Renal pelvis (tissue), 4 donors: ENCODE data around the gene ATP10A. TPM values are rescaled to one million over a fixed set of nuclear protein-coding genes. Genes with fewer than 3 reads are reported as not detected.
"Not testable (repeated sequence)": the region's sequence is repeated elsewhere in the genome, so short reads cannot be mapped to it uniquely, and the experiment has no call there.

Experiments
- DNase-seq: peaks from one replicate; pipeline ENCODE4 v3.0.0-alpha.2; 2013
- polyA plus RNA-seq, 3 donors: library from polyadenylated mRNA; unstranded; fragments of 120-200 nt; gene quantifications; one replicate each; pipeline ENCODE4 v1.2.1, GENCODE V29; 2013; ENCODE audit not compliant: insufficient read length in 3 of 3

ATP10A gene
- polyA plus RNA-seq, 3 donors: 3.1 to 4.6 (median 3.4) TPM

DNA sequence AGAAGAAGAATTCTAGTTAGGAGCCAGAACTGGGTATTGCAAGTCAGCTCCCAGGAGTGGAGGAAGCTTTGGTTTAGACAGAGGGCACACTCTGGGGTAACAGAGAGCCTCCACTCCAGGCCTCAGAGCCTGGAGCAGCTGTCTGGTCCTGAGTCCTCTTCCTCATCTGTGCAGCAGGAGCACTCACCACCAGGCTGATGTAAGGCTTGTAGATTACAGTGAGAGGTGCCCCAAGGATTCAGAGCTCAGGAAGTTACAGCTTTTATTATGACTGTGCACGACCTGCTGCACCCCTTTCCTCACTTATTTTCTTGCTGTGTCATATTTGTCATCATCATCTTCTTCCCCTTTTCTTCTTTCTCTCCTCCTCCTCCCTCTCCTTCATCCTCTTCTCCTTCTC lies 210.4 kb downstream of the ATP10A start:
- DNase-seq: no peak

DNA sequence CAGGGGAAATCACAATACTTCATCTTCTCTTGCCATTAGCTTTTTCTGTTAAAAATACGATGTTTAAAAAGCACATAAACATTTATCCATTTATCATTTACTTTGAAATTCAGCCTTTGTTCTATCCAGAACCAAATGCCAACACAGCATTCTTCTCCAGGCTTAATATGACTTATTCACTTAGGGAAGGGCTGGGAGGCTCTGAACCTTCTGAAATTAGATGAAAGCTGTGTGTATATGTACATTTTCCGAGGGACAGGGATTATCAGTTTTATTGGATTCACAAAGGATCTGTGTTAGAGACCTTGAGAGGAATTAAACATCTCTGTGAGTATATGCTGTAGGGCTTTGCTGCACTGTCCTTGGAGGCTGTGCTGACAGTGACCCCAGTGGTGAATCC lies 213.7 kb downstream of the ATP10A start:
- DNase-seq: no peak

DNA sequence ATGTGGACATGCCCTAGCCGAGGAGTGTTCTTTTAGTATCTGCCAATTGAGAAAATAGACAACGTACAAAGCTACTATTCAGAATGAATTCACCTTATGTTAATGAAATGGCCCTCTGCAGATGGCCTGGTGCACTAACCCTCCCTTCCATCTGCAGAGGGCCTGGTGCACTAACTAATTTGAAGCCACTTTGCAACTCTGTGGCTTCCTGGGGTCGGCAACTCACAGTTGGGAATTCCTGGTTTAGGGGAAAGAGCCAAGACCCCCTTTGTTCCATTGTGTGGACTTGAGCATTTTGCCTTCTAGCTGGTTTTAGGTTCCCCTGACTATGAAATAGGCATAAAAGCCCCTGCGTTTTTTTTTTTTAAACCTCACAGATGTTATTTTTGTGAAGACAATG lies 220.0 kb downstream of the ATP10A start:
- no peak for DNase-seq

DNA sequence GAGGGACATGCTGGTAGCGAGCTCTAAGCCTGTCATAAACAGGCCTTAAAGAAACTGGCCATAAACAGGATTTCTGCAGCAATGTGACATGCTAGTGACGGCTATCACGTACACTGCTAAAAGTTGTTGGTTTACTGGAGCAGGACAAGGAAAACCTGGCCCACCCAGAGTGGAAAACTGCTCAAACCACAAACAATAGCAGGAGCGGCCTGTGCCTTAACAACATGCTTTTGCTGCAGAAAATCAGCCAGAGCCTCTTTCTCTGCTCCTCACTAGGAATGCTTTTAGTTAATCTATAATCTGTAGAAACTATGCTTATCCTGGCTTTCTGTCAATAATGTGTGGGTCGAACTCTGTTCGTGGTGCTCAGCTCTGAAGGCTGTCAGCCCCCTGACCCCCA lies 221.4 kb downstream of the ATP10A start:
- DNase-seq: no peak

DNA sequence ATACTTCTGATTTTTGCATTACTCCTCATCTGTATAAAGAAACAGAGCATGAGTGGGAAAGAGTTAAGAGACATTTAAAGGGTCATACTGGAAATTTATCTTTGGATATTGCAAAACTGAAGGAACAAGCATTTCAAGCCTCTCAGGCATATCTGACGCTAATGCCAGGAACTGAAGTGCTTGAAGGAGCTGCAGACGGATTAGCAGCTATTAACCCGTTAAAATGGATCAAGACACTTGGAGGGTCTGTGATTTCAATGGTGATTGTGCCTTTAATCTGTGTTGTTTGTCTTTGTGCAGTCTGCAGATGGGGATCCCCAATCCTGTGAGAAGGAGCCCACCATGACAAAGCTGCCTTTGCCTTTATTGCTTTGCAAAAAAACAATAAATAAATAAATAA lies 221.8 kb downstream of the ATP10A start:
- no peak for DNase-seq

DNA sequence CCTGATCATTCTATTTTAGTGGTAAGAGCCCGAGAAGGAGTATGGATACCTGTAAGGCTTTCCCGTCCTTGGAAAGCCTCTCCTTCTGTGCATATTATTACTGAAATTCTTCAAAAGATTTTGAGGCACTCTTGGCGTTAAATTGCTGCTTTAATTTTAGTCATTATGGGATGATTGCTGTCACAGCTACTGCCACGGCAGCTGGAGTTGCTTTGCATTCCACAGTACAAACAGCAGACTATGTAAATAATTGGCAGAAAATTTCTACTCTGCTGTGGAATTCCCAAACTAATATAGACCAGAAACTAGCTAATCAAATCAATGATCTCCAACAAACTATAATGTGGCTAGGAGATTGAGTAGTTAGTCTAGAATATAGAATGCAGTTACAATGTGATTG lies 222.2 kb downstream of the ATP10A start:
- not testable (repeated sequence) for DNase-seq

DNA sequence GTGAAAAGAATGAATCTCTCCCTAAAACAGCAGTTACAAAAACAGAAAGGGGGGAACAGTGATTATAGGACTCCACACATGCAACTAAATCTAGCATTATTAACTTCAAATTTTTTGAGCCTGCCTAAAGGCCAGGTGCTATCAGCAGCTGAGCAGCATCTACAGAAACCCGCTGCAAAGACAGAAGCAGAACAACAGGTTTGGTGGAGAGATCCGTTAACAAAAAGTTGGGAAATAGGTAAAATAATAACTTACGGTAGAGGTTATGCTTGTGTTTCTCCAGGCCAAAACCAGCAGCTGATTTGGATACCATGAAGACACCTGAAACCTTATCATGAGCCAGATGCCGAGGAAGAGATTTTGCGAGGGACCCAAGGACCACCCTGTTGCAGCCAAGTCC lies 222.7 kb downstream of the ATP10A start:
- no peak for DNase-seq

DNA sequence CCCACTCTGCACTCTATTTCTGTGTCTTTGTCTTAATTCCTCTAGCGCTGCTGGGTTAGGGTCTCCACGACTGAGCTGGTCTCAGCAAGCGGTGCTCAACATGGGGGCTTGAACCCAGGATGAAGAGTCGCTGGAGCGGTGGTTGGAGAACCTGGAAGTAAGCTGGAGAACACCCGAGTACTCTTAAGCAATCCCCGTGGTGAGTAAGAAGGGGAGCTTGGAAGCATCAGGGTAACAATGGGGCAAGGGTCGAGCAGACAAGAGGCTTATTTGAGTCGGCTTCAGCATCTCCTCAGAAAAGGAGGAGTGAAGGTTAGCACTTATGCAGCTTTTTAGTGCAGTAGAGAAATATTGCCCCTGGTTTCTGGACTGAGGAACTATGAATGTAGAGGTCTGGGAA lies 226.6 kb downstream of the ATP10A start:
- not testable (repeated sequence) for DNase-seq

DNA sequence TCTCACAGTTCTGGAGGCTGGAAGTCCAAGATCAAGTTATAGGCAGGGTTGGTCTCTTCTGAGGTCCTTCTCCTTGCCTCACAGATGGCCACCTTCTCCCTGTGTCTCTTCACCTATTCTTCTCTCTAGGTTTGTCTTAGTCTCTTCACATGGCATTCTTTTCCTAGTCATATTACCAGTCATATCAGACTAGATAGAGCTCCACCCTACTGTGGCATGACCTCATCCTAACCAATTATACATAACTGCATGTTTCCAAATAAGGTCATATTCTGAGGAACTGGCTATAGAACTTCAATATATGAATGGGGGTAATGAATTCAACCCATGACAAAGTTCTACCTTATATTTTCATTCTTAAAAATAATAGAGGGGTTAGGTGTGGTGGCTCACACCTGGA lies 227.9 kb downstream of the ATP10A start:
- DNase-seq: no peak

DNA sequence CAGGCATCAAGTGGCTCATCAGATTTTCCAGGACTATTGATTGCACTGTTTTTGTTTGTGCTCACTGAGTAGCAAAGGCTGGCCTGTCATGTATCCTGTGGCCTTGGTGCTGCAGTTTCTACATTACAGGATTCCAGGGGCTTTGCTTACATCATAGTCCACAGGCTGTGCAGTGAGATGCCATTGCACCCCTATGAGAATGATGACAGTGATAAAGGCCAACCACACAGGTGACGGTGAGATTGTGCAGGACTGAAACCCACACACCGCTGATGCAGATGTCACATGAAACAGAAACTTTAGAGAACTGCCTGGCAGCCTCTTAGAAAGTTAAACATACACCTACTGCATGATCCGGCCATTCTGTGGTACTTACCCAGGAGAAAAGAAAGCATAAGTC lies 229.3 kb downstream of the ATP10A start:
- DNase-seq: no peak

DNA sequence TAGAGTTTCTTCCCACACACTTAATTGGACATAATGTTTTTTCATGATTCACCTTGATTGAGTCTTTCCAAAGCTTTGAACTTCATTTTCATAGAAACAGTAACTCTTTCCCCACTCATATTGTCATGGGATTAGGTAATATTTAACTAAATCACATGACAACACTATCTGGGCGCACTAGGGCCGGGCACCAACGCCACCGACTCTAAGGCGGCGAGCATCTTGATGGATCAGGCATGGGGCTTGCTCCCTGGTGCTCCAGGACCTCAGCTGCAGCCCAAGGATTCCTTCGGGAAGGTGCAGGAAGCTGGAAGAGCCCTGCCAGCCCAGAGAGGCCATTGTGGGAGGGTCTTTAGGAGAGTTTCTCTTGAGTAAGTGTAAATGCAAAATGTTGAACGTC lies 231.2 kb downstream of the ATP10A start:
- DNase-seq: no peak
